Epithelial cell of proximal tubule (primary cell): ENCODE data around the gene LYZL4. TPM values are rescaled to one million over a fixed set of nuclear protein-coding genes. Genes with fewer than 3 reads are reported as not detected.

Experiments used
- DNase-seq: peaks from one replicate; pipeline ENCODE4 v3.0.0-alpha.2; 2011; ENCODE audit warnings: low read depth
- H3K4me3 ChIP-seq: 2 replicates; pipeline ENCODE4 v1.5.1; 2011; ENCODE audit warnings: low read depth, mild to moderate bottlenecking, low read length
- CTCF ChIP-seq: conservative IDR thresholded peaks from 2 replicates; pipeline ENCODE4 v1.5.1; 2012; ENCODE audit warnings: low read depth, mild to moderate bottlenecking, low read length
- total RNA-seq: library from RNA; depleted of rRNA; stranded (reverse); fragments of >200 nt; gene quantifications from 2 replicates; pipeline ENCODE4 v1.2.3, GENCODE V29; 2015

LYZL4 gene
- total RNA-seq = not detected in 2 replicates

DNA sequence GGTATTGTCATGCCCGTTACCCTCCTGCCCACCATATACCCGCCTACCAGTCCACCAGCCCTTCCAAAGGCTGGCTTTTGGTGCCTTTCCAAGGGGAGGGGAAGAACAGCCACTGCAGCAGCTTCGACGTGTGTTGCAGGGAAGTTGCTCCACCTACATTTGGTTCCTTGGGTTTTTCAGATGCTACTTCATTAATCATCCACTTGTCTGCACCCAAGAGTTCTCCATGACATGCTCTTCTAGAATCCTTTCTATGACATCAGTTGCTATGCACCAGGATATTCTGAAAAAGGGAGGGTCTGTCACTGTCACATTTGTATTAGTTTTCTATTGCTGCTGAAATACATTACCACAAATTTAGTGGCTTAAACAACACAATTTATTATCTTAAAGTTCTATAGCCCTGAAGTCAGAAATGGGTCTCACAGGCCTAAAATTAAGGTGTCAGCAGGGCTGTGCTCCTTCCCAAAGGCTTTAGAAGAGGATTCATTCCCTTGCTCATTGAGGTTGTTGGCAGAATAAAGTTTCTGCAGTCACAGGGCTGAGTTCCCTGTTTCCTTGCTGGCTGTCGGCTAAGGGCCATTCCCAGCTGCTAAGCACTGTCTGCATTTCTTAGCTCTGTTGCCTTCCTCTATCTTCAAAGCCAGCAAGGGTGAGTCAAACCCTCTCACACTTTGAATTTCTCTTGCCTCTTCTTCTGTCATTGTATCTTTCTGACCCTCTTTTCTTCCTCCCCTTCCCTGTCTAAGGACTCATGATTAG is at the start of gene LYZL4:
Gene LYZL4 (minus strand): TSS at position 241 of the 762 bp plus-strand sequence. CDS start 3,359 bp downstream, outside the sequence.
- TF ChIP-seq CTCF = no peak

DNA sequence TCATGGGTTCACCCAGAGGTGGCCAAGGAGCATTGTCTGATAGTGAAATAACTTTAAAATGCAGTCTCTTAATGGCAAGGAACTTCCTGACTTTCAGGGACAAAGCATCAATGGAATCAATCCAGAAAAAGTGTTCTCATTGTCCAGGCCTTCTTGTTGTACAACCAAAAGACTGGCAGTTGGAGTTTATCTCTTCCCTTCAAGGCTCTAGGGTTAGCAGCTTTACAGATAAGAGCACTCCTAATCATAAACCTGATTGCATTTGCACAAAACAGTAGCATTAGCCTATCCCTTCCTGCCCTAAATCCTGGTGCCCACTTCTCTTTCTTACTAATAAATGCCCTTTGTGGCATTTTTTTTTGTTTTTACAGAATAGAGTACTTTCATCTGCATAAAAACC is 48.7 kb upstream of the LYZL4 start:
- H3K4me3 ChIP-seq = no peak overlapping the region
- TF ChIP-seq CTCF = no peak
- DNase-seq = no peak

More for the DNA sequence above, at the start of gene LYZL4:
- no peak for DNase-seq
- no peak within 1 kb of the TSS for H3K4me3 ChIP-seq

- no peak overlapping the region for H3K4me3 ChIP-seq
Observed at GRCh38 chr3:42456211-42456610, 45.8 kb upstream of the LYZL4 start.

DNA sequence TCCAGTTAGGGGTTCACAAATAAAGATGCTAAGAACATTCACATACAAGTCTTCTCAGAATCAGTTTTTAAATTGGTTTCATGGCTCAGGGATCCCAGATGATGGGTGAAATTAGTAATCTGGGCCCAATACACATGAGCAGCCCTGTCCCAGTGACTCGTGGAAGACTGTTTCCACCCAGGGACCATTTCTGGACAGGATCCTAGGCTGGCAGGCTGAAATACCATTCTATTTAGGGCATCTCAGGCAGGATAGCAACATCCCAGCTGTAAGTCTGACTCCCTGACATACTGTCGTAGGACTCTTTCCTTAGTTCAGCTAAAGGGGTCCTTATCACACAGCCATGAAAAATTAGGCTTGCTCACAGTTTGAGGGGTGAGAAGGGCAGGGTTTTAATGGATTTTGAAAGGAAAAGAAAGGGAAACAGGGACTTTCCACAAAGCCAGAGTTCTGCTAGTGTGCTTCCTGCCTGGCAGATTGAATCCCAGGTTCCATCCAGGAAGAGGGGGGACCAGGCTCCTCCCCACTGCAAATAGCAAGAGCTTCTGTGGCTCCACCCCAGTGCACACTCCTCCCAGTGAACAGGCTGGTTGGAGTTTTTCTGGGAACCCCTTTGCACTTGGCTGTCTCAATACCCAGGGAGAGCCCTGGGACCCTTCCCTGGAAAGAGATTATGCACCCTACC is 41.3 kb upstream of the LYZL4 start:
- DNase-seq = no peak
- TF ChIP-seq CTCF = no peak

More at GRCh38 chr3:42456211-42456610, 45.8 kb upstream of the LYZL4 start:
- no peak for TF ChIP-seq CTCF
- DNase-seq = no peak

GRCh38 chr3:42451116-42451515 is 40.7 kb upstream of the LYZL4 start:
- TF ChIP-seq CTCF = no peak
- no peak for DNase-seq
- H3K4me3 ChIP-seq = no peak overlapping the region

More for the DNA sequence above, 41.3 kb upstream of the LYZL4 start:
- H3K4me3 ChIP-seq = no peak overlapping the region

- TF ChIP-seq CTCF = no peak
- DNase-seq = no peak
- no peak overlapping the region for H3K4me3 ChIP-seq
Observed at GRCh38 chr3:42450567-42450966, 40.2 kb upstream of the LYZL4 start.
